ENCODE measurements around the gene PPP1R26.

PPP1R26 gene

GRCh38 chr9:135482015-135482754 is 2.6 kb downstream of the PPP1R26 start:
- Histone ChIP-seq H3K9me3 (no peaks in the 10 kb centered on the region), H3K27me3 (peaks cover 61% of the 10 kb centered on the region), H3K4me1 (ENCODE audit: control insufficient read depth in 1 of 2, insufficient read depth in 1 of 2, low read depth in 1 of 2, low read length in 1 of 2) (peaks cover 5 to 11% of the 10 kb centered on the region in 2 experiments), H3K27ac (no peak overlapping the region), H3K36me3 (no peaks in the 10 kb centered on the region), H3K4me3 (ENCODE audit: low read depth in 1 of 2, low read length in 1 of 2) (no peak overlapping the region)
- TF ChIP-seq CTCF (IDR thresholded peaks at IDR 0.05) = no peak

GRCh38 chr9:135484460-135485277 is 5.1 kb downstream of the PPP1R26 start:
- Histone ChIP-seq H3K4me3 (ENCODE audit: low read depth in 1 of 2, low read length in 1 of 2) (no peak overlapping the region), H3K27ac (no peak overlapping the region), H3K9me3 (no peaks in the 10 kb centered on the region), H3K27me3 (peaks cover 39% of the 10 kb centered on the region), H3K36me3 (no peaks in the 10 kb centered on the region), H3K4me1 (ENCODE audit: control insufficient read depth in 1 of 2, insufficient read depth in 1 of 2, low read depth in 1 of 2, low read length in 1 of 2) (peaks cover 5 to 6% of the 10 kb centered on the region in 2 experiments)
- TF ChIP-seq CTCF (IDR thresholded peaks at IDR 0.05) = no peak

GRCh38 chr9:135485385-135485784 is 5.8 kb downstream of the PPP1R26 start:
- TF ChIP-seq CTCF (IDR thresholded peaks at IDR 0.05) = no peak
- no peaks in the 10 kb centered on the region for H3K9me3 ChIP-seq
- peaks cover 2 to 4% of the 10 kb centered on the region in 2 experiments for H3K4me1 ChIP-seq (ENCODE audit: control insufficient read depth in 1 of 2, insufficient read depth in 1 of 2, low read depth in 1 of 2, low read length in 1 of 2)
- H3K27ac ChIP-seq = no peak overlapping the region
- no peaks in the 10 kb centered on the region for H3K36me3 ChIP-seq
- H3K4me3 ChIP-seq (ENCODE audit: low read depth in 1 of 2, low read length in 1 of 2) = no peak overlapping the region
- peaks cover 33% of the 10 kb centered on the region for H3K27me3 ChIP-seq

GRCh38 chr9:135485832-135486231 is 6.2 kb downstream of the PPP1R26 start:
- Histone ChIP-seq H3K4me1 (ENCODE audit: control insufficient read depth in 1 of 2, insufficient read depth in 1 of 2, low read depth in 1 of 2, low read length in 1 of 2) (no peaks in the 10 kb centered on the region), H3K9me3 (no peaks in the 10 kb centered on the region), H3K4me3 (ENCODE audit: low read depth in 1 of 2, low read length in 1 of 2) (no peak overlapping the region), H3K27ac (no peak overlapping the region), H3K36me3 (no peaks in the 10 kb centered on the region), H3K27me3 (peaks cover 29% of the 10 kb centered on the region)
- no peak for TF ChIP-seq CTCF (IDR thresholded peaks at IDR 0.05)

- H3K4me1 ChIP-seq (ENCODE audit: control insufficient read depth in 1 of 2, insufficient read depth in 1 of 2, low read depth in 1 of 2, low read length in 1 of 2) = no peaks in the 10 kb centered on the region
- no peaks in the 10 kb centered on the region for H3K9me3 ChIP-seq
- TF ChIP-seq CTCF (IDR thresholded peaks at IDR 0.05) = no peak
- H3K36me3 ChIP-seq = no peaks in the 10 kb centered on the region
- no peak overlapping the region for H3K4me3 ChIP-seq (ENCODE audit: low read depth in 1 of 2, low read length in 1 of 2)
- H3K27ac ChIP-seq = no peak overlapping the region
- peaks cover 23% of the 10 kb centered on the region for H3K27me3 ChIP-seq
Observed at GRCh38 chr9:135486267-135487065, 6.9 kb downstream of the PPP1R26 start.
